Activated T-cell treated with anti-CD3 and anti-CD28 coated beads, Interleukin-2, amount 50 U/mL, for 72 hours (primary cell): ENCODE measurements around the gene CRYGC. TPM values are rescaled to one million over a fixed set of nuclear protein-coding genes. Genes with fewer than 3 reads are reported as not detected.

Source experiments
- ATAC-seq, 2 donors: fragments of 150-1000 bp; cut with Tn5 transposase; replicated peaks in 1 of 2; 2 replicates each; pipeline ENCODE4 v1.10.0; 2021; ENCODE audit warnings: moderate library complexity in 2 of 2, mild to moderate bottlenecking in 1 of 2
- DNase-seq, 2 donors: peaks; one replicate each; pipeline ENCODE4 v3.0.0; 2021 to 2022; ENCODE audit warnings: mixed read lengths in 1 of 2
- H3K27ac Mint-ChIP-seq: one replicate; pipeline ENCODE4 v1.8.0; 2022; ENCODE audit warnings: mild to moderate bottlenecking, moderate library complexity, mixed read lengths
- H3K27me3 Mint-ChIP-seq: one replicate; pipeline ENCODE4 v1.8.0; 2022; ENCODE audit warnings: low read depth, mixed read lengths
- H3K36me3 Mint-ChIP-seq, 2 donors: one replicate each; pipeline ENCODE4 v1.8.0; 2022; ENCODE audit warnings: mixed read lengths in 2 of 2, mild to moderate bottlenecking in 1 of 2; ENCODE audit not compliant: insufficient read depth in 2 of 2
- H3K4me1 Mint-ChIP-seq: one replicate; pipeline ENCODE4 v1.8.0; 2022; ENCODE audit warnings: low read depth, mixed read lengths
- H3K4me3 Mint-ChIP-seq, 2 donors: one replicate each; pipeline ENCODE4 v1.8.0; 2022; ENCODE audit warnings: mild to moderate bottlenecking in 2 of 2, mixed read lengths in 2 of 2, moderate library complexity in 2 of 2
- H3K9me3 Mint-ChIP-seq, 2 donors: one replicate each; pipeline ENCODE4 v1.8.0; 2022; ENCODE audit warnings: mixed read lengths in 2 of 2
- total RNA-seq, 2 donors: library from RNA; stranded (reverse); gene quantifications; one replicate each; pipeline ENCODE4 v1.2.3, GENCODE V29; 2022

Gene CRYGC, protein sequence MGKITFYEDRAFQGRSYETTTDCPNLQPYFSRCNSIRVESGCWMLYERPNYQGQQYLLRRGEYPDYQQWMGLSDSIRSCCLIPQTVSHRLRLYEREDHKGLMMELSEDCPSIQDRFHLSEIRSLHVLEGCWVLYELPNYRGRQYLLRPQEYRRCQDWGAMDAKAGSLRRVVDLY
- not detected for total RNA-seq

DNA sequence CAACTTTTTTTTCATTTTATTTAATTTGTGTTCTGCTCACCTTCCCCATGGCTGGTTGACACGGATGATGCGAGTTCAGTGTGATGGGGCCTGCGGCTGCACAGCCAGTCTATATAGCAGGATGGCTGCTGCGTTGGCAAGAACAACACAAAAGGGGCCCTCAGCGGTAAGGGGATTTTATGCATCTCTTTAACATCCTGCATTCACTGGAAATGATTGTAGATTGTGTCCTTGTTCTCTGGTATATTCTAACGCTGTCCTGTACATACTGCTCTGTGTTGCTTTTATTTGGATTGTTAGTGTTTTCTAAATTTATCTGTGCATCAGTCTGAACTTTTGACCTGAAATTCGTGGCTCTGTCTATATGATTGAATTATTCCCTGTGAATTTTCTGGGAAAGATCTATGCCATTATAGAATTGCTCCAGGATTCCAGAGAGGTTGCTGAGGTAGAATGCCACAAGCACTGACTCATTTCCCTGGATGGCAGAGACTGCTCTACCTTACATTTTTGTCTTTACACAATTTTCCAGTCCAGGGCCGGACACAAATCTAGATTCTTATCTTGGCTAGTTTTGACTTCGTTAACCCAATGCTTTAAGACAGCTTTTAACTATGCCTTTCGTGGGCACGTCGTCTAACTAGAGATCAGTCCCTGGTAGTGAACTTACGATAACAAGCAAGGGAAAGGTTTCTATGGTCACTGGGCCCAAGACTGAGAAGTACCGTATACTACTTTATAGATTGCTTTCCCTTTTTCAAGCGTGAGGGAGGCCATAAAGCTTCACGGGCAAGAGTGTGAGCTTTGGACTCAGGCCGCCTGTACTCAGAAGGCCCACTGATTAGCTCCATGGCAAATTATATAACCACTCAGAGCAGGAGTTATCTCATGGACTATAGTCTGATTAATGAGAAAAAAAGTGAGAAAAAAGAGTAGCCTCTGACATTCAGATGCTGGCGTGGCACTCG lies at the start of gene CRYGC:
TSS of gene CRYGC (minus strand) at position 85 of the 968 bp plus-strand sequence. CDS start at position 49, 36 bp downstream.
- DNase-seq (no peak), ATAC-seq (no peak)
- H3K36me3 Mint-ChIP-seq, result no peaks in the 10 kb centered on the region
- H3K27ac Mint-ChIP-seq, result no peak within 1 kb of the TSS
- H3K9me3 Mint-ChIP-seq, result no peaks in the 10 kb centered on the region
- H3K4me1 Mint-ChIP-seq, result peaks cover 4% of the 10 kb centered on the region
- peaks cover 9% of the 10 kb centered on the region for H3K27me3 Mint-ChIP-seq
- no peak within 1 kb of the TSS for H3K4me3 Mint-ChIP-seq

DNA sequence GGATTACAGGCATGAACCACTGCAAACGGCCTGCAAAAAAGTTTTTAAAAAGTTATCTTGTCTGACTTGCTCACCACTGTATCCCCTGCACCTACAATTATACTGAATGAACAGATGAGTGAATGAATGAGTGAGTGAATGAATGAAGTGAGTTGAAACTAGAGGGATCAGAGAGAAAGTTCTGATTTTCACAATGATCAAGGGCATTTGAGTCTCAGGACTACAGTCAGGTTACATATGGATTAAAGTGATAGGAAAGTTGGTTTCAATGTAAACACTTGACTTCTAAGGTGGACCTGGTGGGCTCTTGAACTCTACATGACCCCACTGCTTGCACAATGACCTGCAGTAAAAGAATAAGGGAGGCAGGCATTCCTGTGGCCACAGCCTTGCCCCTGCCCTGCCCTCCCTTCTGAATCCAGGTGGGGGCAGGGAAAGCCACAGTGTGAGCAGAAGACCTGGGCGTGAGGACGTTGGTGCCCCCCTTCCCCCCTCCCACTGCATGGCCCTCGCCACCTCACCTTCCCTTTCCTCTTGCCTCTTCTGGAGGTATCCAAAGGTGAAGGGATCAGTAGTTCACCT lies 49.5 kb upstream of the CRYGC start:
- ATAC-seq (no peak), DNase-seq (no peak)
- Mint-ChIP-seq H3K4me1 (no peaks in the 10 kb centered on the region), H3K27ac (no peak overlapping the region), H3K27me3 (peaks cover 4% of the 10 kb centered on the region), H3K36me3 (no peaks in the 10 kb centered on the region), H3K9me3 (no peaks in the 10 kb centered on the region), H3K4me3 (no peak overlapping the region)

DNA sequence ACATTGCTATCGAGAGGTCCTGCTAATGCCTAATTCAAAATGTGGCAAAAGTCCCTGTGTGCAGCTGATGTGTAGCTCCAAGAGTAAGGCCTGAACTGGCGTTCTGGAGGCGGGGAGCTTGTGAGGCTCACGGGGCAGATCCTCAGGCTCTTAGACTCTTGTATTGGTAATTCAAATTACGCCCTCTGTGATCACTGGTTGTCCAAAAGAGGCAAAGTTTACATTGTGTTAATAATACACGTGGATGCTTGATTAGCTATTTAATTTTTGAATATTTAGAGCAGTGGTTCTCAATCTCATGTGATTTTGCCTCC lies 46.2 kb upstream of the CRYGC start:
- Mint-ChIP-seq H3K4me1 (no peaks in the 10 kb centered on the region), H3K9me3 (no peaks in the 10 kb centered on the region), H3K4me3 (no peak overlapping the region), H3K27me3 (peaks cover 4% of the 10 kb centered on the region), H3K27ac (no peak overlapping the region), H3K36me3 (no peaks in the 10 kb centered on the region)
- DNase-seq, result no peak
- ATAC-seq, result no peak

DNA sequence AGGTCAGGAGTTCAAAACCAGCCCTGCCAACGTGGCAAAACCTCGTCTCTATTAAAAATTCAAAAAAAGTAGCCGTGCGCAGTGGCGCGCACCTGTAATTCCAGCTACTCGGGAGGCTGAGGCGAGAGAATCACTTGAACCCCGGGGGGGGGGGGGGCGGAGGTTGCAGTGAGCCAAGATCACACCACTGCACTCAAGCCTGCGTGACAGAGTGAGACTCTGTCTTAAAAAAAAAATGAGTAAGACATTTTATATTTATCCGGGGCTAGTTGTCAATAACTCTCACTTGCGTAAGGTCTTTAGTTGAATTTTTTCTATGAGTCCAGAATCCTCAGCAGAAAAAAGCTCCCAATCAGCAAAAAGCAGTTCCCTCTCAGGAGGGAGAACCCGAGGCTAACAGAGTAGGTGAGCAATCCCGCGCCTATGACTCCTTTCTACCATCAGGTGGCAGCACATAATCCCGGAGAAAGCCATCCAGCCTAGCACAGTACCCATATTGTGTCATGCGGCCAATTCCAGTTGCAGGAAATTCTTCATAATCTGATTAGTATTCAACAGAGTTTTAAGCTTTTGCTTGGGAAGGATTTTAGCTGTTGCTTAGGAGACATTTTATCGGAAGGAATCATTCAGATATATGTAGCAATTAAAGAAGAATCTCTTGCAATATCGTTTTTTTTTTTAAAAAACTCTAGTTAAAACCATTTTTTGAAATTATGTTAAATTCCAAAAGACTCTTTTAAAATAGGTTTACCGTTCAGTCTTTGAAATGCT lies 45.6 kb upstream of the CRYGC start:
- no peaks in the 10 kb centered on the region for H3K9me3 Mint-ChIP-seq
- H3K4me3 Mint-ChIP-seq, result no peak overlapping the region
- H3K27me3 Mint-ChIP-seq, result peaks cover 4% of the 10 kb centered on the region
- no peaks in the 10 kb centered on the region for H3K4me1 Mint-ChIP-seq
- no peaks in the 10 kb centered on the region for H3K36me3 Mint-ChIP-seq
- DNase-seq (peak; percentile 61 to 65), ATAC-seq (peak; percentile 94 to 96)
- H3K27ac Mint-ChIP-seq, result no peak overlapping the region

DNA sequence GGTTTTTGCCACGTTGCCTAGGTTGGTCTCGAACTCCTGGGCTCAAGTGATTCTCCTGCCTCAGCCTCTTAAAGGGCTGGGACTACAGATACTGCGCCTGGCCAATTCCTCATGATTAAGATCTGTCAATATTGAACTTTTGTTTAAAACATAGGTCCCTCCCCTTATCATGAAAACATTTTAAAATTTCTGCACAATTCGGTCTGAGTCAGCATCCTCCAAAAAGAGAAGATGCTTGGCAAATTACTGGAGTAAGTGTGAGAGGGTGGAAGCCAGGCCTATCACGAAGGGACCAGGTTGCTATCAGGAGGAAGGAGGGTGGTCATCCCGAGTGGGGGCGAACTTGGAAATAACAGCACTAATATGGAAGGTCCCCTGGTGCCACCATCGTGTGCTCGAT lies 44.5 kb upstream of the CRYGC start:
- DNase-seq (no peak), ATAC-seq (no peak)
- Mint-ChIP-seq H3K27me3 (peaks cover 8% of the 10 kb centered on the region), H3K4me3 (no peak overlapping the region), H3K36me3 (no peaks in the 10 kb centered on the region), H3K4me1 (no peaks in the 10 kb centered on the region), H3K27ac (no peak overlapping the region), H3K9me3 (no peaks in the 10 kb centered on the region)

DNA sequence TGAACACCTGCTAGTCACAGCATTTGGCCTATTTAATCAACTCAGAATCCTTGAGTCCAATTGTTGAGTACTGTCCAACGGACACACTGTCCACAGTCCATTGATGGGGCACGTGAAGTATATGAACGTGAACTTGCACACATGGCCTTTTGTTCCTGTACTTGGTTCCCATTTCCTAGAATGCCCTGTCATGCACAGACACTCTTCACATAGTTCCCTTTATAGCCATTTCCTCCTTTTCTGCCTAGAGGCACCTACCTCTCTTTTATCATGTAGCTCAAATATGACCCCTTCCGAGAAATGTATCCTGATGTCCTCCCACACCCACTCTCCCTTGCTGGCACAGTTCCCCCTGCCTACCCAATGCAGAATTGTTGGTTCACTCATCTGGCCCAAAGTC lies 42.5 kb upstream of the CRYGC start:
- H3K27me3 Mint-ChIP-seq, result peaks cover 12% of the 10 kb centered on the region
- no peaks in the 10 kb centered on the region for H3K4me1 Mint-ChIP-seq
- no peak overlapping the region for H3K27ac Mint-ChIP-seq
- DNase-seq (no peak), ATAC-seq (no peak)
- H3K9me3 Mint-ChIP-seq, result no peaks in the 10 kb centered on the region
- no peak overlapping the region for H3K4me3 Mint-ChIP-seq
- H3K36me3 Mint-ChIP-seq, result no peaks in the 10 kb centered on the region

DNA sequence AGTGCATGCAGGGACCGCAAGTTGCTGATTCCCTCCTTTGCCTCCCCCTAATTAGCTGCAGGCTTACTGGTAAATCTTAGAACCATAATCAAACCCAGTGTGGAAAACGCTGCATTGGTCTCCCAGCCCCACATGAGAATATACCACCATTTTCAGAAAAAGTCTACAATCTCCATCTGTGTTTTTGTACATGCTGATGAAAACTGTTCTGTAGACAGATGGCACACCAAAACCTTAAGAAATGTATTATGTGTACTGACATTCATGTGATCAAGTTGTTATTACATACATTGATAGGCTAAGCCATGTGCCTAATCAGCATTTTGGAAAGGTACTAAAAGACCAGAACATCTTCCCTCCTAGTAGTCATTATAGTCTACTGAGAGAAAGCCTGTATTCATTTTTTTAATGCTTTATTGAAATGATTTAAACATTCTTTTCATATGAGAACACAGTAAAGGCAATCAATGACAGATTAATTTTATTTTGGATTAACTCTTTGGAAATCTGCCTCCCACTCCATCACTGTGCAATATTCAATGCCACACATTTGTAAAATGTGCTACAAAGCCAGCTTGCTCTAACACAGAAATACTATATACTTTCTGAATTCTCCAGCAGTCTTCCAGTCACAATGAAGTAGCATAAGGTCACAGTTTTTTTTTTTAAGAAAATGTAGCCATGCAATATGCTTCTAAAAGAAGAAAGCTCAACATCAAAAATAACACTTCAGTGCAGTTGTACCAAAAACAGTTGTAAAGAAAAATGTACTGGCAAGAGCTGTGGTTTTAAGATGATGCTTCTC lies 35.5 kb upstream of the CRYGC start:
- H3K27ac Mint-ChIP-seq, result no peak overlapping the region
- no peaks in the 10 kb centered on the region for H3K36me3 Mint-ChIP-seq
- peaks cover 14% of the 10 kb centered on the region for H3K27me3 Mint-ChIP-seq
- H3K4me3 Mint-ChIP-seq, result no peak overlapping the region
- DNase-seq (no peak), ATAC-seq (no peak)
- H3K4me1 Mint-ChIP-seq, result no peaks in the 10 kb centered on the region
- H3K9me3 Mint-ChIP-seq, result no peaks in the 10 kb centered on the region

DNA sequence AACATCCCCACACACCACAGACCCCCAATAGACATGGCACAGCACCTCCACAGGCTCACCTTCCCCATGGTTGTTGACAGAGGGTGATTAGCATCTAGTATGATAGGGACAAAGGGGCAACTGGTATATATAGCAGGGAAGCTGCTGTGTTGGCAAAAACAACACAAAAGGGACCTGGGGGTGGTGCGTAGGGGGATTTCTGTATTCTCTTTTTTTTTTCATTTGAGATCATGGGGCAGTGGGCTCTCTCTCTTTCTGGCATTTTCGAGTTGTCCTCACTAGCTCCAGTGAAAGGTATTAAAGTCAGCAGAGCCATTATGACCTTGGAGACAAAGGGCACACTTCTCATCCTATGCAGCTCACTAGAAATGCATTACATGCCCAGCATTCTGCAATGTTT lies 33.9 kb upstream of the CRYGC start, which contains the start of gene CRYGA:
TSS of gene CRYGA (minus strand) at position 101 of the 400 bp plus-strand sequence. CDS start at position 68, 33 bp downstream.
- no peaks in the 10 kb centered on the region for H3K4me1 Mint-ChIP-seq
- ATAC-seq (no peak), DNase-seq (no peak)
- H3K27me3 Mint-ChIP-seq, result peaks cover 6% of the 10 kb centered on the region
- no peak within 1 kb of the TSS for H3K27ac Mint-ChIP-seq
- H3K9me3 Mint-ChIP-seq, result no peaks in the 10 kb centered on the region
- no peak within 1 kb of the TSS for H3K4me3 Mint-ChIP-seq
- H3K36me3 Mint-ChIP-seq, result no peaks in the 10 kb centered on the region

DNA sequence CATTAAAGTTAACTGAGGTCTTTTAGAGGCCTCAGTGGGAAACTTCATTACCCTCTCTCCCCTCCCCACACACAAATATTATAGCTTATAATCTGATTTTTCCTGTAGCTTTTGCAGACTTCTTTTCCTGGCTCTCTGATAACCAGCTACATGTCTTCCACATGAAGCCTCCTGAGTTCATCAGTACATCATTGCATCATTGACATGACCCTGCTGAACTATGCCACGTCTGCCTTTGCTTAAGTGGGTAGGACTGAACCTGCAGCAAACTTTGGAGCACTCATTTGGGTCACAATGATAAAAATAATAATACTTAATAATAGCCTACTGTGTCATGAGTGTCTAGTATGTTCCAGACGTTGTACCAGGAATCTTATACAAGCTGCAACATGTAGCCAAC lies 26.8 kb upstream of the CRYGC start:
- H3K9me3 Mint-ChIP-seq, result no peaks in the 10 kb centered on the region
- H3K27me3 Mint-ChIP-seq, result no peaks in the 10 kb centered on the region
- H3K36me3 Mint-ChIP-seq, result no peaks in the 10 kb centered on the region
- ATAC-seq (no peak), DNase-seq (no peak)
- H3K4me1 Mint-ChIP-seq, result no peaks in the 10 kb centered on the region
- no peak overlapping the region for H3K4me3 Mint-ChIP-seq
- no peak overlapping the region for H3K27ac Mint-ChIP-seq

DNA sequence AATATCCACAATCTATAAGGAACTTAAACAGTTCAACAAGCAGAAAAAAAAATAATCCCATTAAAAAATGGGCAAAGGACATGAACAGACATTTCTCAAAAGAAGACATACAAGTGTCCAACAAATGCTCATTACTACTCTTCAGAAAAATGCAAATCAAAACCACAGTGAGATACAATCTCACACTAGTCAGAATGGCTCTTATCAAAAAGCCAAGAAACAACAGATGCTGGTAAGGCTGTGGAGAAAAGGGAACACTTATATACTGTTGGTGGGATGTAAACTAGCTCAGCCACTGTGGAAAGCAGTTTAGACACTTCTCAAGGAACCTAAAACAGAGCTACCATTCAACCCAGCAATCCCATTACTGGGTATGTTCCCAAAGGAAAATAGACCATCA lies 23.5 kb upstream of the CRYGC start:
- no peaks in the 10 kb centered on the region for H3K4me1 Mint-ChIP-seq
- no peak for DNase-seq
- H3K27ac Mint-ChIP-seq, result no peak overlapping the region
- no peaks in the 10 kb centered on the region for H3K27me3 Mint-ChIP-seq
- ATAC-seq, result no peak
- H3K4me3 Mint-ChIP-seq, result no peak overlapping the region
- no peaks in the 10 kb centered on the region for H3K36me3 Mint-ChIP-seq
- no peaks in the 10 kb centered on the region for H3K9me3 Mint-ChIP-seq

DNA sequence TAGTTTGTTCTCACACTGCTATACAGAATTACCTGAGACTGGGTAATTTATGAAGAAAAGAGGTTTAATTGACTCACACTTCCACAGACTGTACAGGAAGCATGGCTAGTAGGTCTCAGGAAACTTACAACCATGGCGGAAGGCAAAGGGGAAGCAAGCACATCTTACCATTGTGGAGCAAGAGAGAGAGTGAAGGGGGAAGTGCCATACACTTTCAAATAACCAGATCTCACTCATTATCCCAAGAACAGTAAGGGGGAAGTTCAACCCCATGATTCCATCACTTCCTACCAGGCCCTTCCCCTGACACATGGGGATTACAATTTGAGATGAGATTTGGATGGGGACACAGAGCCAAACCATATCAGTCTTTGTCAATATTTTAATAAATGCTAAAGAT lies 21.3 kb upstream of the CRYGC start:
- Mint-ChIP-seq H3K27ac (no peak overlapping the region), H3K9me3 (no peaks in the 10 kb centered on the region), H3K4me1 (no peaks in the 10 kb centered on the region), H3K36me3 (no peaks in the 10 kb centered on the region), H3K27me3 (peaks cover 10% of the 10 kb centered on the region), H3K4me3 (no peak overlapping the region)
- ATAC-seq, result no peak
- DNase-seq, result no peak

DNA sequence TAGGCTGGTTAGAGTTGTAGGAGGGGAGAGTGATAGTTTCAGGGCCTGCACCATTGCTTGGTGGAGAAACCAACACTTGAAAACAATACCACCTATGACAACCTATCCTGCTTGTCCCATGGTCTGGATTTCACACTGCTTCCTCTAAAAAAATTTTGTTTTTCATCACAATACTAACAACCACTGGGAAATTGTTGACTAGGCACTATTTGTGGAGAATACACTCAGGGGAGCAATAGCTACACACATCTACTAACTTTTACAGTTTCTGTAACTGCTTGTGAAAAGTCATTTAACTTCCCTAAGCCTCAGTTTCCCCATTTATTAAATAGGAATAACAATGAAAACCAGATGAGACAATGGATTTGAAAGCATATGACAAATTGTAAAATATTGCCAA lies 20.5 kb upstream of the CRYGC start:
- no peak overlapping the region for H3K4me3 Mint-ChIP-seq
- H3K9me3 Mint-ChIP-seq, result no peaks in the 10 kb centered on the region
- no peaks in the 10 kb centered on the region for H3K36me3 Mint-ChIP-seq
- no peaks in the 10 kb centered on the region for H3K4me1 Mint-ChIP-seq
- ATAC-seq (no peak), DNase-seq (no peak)
- H3K27ac Mint-ChIP-seq, result no peak overlapping the region
- H3K27me3 Mint-ChIP-seq, result peaks cover 10% of the 10 kb centered on the region
